Cardiac septum (tissue), 1 donor: ENCODE data around the gene LZTR1. TPM values are rescaled to one million over a fixed set of nuclear protein-coding genes. Genes with fewer than 3 reads are reported as not detected.

Experiments used
- DNase-seq: peaks from one replicate; pipeline ENCODE4 v3.0.0-alpha.2; 2020; ENCODE audit warnings: low spot score
- intact Hi-C: fragments of 100-400 bp; cut with DNase I; formaldehyde crosslinking; loops from one replicate; pipeline ENCODE4 v1.14.0; 2022
- total RNA-seq: library from RNA; stranded (reverse); fragmentation: NEBNext Ultra II Directional; extraction: Animal tissue kit (Norgen Biotek cat#: 25700); gene quantifications from one replicate; pipeline ENCODE4 v1.2.1, GENCODE V29; 2021
- donor health status: DM: no; HTN: no; CAD: no.

The LZTR1 gene
- total RNA-seq, 1 donor from 2014 or later = 33.0 TPM

DNA sequence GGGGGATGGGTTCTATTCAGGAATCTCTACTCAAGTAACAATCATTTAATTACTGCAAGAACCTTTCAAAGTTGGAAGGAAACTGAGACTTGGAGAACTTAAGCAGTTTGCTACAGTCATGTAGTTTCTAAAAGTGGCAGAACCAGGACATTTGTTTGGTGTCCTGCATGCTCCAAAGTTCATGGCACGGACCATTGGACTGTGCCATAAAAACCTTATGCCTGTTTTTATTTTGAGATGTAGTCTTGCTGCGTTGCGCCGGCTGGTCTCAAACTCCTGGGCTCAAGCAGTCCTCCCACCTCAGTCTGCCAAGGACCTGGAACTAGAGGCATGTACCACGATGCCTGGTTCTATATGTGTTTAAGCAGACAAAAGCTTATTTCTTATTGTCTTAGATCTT, 33.6 kb upstream of the LZTR1 start:
- no peak for DNase-seq
- intact Hi-C loops = loop anchor here (2.0 kb wide), 1 partner anchor 18 kb away; no protein-coding TSS in a partner anchor

DNA sequence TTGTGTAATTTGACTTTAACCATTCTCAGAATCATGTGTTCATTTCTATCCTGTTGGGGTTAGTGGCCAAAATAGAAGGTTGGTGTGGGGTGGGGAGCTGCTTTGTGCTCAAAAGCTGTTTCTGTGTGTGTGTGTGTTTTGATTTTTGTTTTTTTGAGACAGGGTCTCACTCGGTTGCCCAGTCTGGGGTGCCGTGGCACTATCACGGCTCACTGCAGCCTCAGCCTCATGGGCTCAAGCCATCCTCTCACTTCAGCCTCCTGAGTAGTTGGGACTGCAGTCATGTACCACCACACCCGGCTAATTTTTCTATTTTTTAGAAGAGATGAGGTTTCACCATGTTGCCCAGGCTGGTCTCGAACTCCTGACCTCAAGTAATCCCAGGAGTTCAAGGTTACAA, 33.1 kb upstream of the LZTR1 start:
- intact Hi-C loops = loop anchor here (2.0 kb wide), 1 partner anchor 18 kb away; no protein-coding TSS in a partner anchor
- DNase-seq = peak; percentile 51

DNA sequence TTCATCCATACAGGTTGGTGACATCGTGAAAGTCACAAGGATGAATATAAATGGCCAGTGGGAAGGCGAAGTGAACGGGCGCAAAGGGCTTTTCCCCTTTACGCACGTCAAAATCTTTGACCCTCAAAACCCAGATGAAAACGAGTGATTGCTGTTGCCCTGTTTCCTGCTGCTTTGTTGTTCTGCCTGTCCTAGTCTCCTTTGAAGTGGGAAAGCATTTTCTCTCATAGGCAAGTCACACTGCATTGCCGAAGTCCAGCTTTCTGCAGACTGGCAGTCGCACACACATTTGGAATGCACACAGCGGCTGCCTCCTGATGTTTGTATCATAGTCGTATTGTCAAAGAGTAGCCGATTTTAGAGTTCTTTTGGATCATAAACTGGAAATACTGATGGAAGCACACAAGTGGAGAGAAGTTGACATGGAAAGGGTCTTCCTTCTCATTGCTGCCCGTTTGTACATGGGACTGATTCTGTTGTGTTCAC, 32.4 kb upstream of the LZTR1 start:
- intact Hi-C loops = loop anchor here (2.0 kb wide), 1 partner anchor 19 kb away; no protein-coding TSS in a partner anchor
- DNase-seq = no peak

DNA sequence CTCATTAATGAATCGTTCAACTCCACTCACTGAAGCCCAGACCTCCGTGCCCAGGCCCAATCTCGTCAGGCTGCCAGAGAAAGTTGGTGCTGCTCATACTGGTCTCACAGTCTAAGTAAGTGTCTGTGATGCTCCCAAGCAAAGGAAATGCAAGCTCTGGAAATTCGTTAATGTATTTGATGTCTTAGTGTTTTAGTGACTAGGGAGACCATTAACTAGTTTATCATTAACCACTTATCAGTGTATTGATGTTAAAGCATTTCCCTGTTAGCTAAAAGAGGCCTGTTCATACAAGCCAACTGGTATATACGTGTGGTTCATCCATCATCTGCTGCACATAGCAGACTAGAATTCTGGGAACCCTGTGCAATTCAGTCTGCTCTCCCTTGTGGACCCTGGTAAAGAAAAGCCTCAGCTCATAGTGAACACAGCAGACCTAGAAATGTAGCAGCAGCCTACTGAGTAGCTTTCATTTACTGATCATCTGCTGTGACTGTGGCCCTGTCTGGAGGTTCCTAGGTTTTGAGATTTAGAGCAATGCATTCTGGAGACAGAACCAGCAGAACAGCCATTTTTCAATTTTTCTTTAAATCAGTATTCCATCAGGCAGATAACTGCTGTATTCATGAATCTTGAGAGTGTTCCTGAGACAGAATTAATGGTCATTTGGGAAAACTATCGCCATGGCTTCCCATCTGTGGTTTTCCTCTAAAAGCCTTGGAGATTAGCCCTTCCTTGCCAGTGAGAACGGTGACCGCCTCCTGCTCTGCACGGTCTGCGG, 30.8 kb upstream of the LZTR1 start:
- no peak for DNase-seq
- intact Hi-C loops = no loop called here

DNA sequence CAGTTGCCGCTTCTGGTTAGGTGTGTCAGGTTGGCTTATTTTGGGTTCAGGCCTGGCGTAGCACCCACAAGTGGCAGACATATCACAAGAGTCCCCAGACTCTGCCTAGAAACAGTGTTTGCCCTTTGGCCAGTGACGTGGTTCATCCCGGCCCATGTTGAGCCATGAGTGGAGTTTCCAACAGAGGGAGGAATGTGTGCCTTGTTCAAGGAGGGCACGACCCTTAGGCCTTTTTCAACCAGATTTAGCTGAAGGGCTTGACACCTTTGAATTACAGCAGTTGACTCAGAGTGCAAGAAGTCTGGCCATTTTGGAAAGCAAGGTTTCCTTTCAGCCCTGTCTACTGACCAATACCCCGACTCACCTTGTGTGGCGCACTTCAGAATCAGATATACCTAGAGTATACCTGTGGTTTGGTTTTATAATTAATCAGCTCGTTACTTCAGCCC, 30.1 kb upstream of the LZTR1 start:
- DNase-seq = no peak
- intact Hi-C loops = no loop called here

DNA sequence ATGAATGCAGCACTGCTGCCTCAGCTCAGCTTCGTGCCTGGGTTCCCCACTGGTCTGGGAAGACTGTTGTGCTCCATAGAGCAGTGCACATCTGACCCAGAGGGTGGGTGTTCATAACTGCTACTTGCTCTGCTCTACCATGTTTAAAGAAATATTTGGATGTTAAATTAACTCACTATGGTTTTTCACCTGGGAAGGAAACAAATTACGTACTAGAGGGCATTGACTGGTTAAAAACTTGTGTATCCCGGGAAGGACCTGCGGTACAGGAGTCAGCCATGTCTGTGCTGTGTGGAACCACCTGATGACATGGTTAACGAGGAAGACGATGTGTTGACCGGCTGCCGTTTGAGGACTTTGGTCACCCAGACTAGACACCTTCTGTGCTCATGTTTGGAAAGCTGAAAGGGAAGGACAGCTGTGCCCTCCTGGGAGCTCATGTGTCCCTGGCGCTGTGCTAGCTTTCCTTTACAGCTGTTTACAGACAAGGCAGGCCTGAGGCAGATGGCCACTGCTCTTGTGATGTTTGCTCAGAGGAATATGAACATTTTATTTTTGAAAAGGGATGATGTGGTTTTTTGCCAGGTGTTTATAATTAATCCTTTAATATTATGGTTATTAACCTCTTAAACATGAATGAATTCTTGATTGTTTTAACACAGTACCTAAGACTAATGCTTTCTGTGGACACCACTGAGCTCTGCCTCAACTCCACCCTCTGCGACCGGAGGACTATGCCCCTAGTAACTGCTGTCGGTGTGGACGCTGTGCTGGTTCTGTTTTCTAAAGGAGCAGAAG, 29.4 kb upstream of the LZTR1 start:
- intact Hi-C loops = no loop called here
- DNase-seq = no peak

DNA sequence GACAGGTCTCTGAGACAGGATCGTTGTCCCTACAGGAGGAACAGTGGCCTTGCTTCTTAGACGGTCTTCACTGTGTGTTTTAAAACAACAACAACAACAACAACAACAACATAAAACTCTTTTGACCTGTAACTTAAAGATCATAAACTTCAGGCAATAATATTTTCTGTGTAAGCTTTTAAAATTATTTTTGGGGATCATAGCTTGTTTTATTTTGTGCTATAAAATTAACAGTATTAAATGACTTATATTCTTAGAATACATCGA, 28.8 kb upstream of the LZTR1 start:
- intact Hi-C loops = no loop called here
- DNase-seq = no peak

DNA sequence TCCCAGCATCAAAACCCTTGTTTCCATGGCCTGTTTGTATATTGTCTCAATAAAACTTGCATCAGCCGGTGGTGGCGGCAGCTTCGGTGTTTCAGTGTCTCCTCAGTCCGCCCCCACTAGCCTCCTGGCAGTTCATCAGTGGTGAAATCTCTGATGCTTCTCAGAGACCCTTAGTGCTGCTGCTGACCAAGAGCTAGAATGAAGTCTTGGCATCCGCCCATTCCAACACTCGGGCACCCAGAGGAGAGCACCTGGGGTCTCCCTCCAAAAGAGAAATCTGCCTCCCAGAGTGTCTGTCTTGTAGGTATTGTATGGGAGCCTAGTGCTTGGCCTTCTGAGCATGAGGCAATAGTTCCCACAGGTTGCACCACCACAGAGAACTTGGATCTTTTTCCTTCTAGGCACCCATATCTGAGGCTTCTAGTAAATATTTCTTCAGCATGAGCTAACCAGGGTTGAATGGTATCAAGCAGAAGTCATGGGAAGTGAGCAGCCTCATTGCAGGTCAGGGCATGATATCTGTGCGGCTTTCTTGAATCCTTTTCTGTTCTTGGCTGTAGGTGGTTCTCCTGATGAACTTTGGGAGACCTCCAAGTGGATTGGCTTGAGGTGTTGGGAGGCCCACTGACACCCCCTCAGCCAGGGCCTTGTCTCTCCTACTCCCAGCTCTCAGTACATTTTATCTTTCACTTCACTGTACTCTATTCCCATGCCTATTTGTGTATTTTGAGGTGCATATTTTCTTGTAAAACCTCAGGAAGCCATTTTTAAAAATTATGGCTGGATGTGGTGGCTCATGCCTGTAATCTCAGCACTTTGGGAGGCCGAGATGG, 28.2 kb upstream of the LZTR1 start:
- no peak for DNase-seq
- intact Hi-C loops = no loop called here

DNA sequence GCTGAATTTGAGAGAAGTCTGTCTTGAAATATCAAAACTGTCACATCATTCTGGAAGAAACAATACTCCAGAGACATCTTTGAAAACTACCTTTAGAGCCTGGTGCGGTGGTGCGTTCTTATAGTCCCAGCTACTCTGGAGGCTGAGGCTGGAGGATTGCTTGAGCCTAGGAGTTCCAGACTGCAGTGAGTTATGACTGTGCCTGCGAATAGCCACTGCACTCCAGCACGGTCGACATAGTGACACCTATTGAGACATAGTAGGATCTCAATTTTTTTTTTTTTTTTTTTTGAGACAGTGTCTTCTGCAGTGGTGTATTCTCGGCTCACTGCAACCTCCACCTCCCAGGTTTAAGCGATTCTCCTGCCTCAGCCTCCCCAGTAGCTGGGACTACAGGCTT, 26.5 kb upstream of the LZTR1 start:
- no peak for DNase-seq
- intact Hi-C loops = no loop called here

DNA sequence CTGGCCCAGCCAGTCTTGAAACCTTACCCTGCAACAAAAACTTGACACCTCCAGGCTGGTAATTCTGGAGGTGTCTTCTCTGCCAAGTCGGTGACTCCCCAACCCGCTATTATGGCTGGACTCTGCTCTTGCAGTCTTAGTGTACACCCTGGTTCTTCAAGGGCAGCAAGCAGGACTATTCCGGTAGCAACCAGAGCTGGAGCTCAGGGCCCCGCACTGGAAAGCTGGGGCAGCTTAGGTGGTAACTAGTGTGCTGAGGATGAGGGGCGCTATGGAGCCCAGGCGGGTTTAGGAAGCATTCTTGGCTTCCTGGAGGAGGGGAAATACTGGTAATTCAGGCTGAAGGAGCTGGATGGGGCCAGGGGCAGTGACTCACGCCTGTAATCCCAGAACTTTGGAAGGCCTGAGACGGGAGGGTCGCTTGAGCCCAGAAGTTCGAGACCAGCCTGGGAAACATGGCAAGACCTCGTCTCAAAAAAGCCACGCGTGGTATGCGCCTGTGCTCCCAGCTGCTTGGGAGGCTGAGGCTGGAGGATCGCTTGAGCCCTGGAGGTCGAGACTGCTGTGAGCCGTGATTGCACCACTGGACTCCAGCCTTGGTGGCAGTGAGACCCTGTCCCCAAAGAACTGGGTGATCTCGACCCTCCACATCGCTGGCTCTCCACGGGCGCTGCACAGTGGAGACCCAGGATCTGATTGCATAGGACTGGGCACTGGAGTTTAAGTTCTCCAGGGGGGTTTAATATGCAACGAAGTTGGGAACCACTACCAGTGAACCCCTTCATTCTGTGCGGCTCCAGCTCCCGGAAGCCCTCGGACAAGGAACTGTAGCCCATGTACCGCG, 25.6 kb upstream of the LZTR1 start:
- intact Hi-C loops = no loop called here
- DNase-seq = no peak

DNA sequence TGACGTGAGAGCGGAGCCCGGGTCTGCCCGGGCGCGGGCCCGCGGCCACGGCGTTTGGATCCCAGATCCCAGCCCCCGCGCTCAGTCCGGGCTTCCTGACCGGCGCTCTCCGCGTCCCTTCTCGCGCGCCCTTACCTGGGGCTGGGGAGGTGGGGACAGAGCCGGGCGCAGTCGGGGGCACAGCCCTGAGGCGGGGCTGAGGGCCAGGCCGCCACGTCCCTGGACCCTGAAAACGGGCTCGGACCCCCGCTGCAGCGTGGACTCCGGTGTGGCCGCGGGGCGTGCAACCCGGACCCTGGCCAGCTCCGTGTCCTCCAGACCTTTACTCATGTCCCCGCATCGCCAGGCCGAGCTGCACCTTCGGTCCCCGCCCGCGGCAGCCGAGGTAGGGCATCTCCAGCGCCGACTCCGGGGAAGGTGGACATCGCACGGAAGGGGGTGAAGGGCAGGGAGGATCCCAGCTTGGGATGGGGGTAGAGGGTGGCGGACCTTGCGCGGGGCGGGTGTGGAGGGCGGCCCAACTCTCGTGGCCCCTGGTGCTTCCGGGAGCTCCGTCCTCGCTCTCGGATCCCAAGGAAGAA, 24.9 kb upstream of the LZTR1 start:
- intact Hi-C loops = no loop called here
- DNase-seq = no peak

DNA sequence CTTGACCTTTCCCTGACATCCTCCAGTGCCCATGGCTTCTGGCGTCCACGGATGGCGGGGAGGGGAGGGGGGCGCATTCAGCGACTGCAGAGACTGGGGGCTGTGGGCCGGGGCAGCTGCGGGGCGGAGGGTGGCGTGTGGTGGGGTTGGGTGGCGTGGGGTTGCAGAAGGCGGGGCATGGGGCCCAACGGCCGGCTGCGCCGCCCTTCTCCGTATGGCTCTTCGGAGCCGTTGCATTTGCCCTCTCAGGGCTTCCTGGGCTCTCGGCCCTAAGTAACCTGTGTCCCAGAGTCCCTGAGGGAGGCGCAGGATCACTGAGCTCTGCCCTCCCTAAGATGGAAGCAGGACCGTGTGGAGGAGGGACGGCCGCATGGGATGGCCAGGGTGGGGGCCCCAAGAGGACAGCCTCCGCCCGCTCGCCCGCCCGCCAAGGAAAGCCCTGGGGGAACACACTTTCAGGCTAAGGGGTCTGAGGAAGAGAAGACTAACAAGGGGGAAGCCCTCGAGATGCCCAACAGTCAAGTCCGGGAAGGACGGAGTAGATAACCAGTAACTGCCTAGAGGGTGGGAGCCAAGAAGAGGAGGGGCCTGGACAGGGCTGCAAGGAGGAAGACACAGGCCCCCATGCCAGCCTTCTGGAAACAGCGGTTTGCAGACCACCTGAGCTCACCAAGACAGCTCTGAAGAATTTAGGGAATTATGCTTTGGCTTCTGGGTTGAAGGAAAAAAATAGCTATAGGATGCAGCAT, 24.2 kb upstream of the LZTR1 start:
- intact Hi-C loops = no loop called here
- DNase-seq = no peak

DNA sequence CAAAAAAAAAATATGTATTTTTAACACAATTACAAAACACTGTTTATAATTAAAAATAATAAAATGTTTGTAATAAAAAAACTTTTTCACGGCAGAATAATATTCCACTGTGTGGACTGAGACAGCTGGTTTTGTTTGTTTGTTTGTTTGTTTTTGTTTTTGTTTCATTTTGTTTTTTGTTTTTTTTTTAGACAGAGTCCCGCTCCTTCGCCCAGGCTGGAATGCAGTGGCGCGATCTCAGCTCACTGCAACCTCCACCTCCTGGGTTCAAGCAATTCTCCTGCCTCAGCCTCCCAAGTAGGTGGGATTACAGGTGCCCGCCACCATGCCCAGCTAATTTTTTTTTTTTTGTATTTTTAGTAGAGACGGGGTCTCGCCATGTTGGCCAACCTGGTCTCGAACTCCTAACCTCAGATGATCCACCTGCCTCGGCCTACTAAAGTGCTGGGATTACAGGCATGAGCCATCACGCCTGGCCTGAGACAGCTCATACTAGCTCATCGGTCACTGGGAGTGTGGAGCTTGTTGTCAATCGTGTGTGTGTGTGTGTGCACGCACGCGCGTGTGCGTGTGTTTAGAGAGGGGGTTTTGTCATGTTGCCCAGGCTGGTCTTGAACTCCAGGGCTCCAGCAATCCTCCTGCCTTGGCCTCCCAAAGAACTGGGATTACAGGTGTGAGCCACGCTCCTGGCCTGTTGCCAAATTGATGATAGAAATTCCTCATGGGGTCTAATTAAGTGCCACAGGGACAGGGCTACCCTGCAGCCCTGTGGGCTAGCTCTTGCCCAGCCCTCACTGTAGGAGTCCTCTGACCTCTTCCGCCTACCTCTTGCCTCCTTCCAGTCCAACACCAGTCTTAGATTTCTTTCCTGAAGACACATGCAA, 22.3 kb upstream of the LZTR1 start:
- no peak for DNase-seq
- intact Hi-C loops = no loop called here

DNA sequence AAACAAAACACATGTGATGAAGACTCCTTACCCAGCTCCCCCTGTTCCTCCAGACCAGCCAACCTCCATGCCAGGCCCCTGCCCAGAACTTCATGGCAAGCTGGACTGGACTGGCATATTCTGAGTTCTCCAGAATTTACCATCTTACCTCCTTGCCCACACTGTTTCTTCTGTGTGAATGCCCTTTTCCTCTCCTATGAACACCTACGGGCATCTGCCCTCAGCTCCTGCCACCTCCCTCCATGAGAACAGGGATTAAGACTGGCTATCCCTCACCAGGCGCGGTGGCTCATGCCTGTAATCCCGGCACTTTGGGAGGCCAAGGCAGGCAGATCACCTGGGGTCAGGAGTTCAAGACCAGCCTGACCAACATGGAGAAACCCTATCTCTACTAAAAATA, 21.5 kb upstream of the LZTR1 start:
- intact Hi-C loops = no loop called here
- DNase-seq = no peak

DNA sequence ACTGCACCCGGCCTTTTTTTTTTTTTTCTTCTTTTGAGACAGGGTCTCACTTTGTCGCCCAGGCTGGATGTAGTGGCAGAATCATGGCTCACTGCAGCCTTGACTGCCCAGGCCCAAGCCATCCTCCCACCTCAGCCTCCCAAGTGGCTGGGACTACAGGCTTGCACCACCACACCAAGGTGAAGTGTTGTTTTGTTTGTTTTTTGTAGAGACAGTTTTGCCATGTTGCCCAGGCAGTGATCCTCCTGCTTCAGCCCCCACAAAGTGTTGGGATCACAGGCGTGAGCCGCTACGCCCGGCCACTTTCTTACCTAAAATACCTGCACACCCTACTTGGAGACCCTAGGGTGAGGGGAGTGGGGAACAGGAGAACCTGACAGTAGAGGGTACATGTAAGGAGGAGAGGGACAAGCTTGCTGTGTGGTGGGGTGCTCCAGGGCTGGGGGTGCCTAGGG, 19.6 kb upstream of the LZTR1 start:
- intact Hi-C loops = no loop called here
- DNase-seq = peak; percentile 29

DNA sequence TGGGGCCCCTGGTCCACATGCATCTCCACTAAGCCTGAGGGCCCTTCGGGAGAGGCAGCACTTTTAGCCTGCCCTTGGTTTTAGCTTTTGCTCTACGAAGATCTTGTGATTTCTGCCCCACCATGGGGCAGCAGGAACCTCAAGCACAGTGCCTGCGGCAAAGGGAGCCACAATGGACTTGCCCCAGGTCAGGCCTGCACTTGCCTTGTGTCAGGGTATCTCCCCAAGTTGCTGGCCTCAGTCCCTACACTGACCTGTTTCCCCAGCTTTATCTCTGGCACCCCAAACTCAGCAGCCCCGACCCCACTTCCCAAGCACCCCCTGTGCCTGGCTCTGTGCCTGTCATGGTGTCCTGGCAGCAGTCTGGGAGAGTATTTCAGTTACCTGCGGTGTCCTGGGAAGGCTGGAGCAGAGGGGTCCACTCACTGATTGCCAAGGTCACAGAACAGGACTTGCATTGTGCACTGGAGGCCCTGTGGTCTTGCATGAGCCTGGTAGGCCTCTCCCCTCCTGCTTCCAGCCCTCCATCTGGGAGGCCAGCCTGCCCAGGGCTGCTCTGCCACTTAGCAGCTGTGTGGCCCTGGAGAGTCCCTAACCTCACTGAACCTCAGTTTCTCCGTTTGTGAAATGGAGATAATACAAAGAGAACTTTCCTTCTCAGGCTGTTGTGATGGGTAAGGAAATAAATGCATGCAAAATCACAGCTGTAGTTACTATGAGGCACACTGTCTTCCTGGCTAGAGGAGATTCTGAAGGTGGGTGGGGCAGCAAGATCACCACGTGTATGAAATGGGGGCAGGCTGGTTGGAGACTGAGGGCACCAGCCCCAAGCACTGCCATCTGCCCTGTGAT, 18.7 kb upstream of the LZTR1 start:
- intact Hi-C loops = no loop called here
- DNase-seq = no peak
